ENCODE data around the gene ZNF286A.
"Not testable (repeated sequence)": the region's sequence is repeated elsewhere in the genome, so short reads cannot be mapped to it uniquely, and the experiment has no call there.

ZNF286A gene

DNA sequence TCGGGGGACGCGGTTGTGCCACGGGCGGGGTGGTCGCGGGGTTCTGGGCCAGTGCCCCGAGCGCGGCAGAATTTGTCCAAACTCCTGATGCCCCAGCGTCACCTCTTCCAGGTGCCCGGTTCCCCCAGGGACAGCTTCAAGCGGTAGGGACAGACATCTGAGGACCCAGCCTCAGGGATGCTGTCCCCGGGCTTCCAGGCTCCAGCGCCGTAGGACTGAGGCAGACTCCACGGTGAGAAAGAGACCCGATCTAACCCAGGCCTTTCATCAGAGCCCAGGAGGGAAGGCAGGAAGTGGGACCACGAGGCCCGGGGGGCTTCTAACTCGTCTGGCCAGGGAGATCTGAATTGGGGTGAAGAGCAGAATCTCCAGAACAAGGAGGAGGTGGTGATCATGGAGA, 385 bp downstream of the ZNF286A start:
- not testable (repeated sequence) for DNase-seq

DNA sequence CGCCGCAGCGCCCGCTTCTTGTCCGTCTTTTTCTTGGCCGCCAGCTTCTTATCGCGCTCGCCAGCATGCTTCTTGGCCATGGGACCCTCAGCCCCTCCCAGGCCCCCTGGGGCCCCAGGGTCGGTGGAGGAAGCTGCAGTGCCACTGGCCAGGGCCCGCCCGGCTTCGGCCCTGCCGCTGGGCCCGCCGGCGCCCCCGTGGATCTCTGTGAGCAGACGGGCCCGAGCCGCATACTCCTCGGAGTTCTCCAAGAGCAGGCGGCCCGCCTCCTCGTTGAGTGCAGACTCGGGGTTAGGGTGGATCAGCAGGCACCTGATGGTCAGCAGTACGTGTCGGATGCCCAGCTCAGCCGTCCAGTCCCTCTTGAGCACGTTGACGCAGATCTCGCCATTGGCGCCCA, 4.7 kb downstream of the ZNF286A start:
- DNase-seq, result not testable (repeated sequence)

DNA sequence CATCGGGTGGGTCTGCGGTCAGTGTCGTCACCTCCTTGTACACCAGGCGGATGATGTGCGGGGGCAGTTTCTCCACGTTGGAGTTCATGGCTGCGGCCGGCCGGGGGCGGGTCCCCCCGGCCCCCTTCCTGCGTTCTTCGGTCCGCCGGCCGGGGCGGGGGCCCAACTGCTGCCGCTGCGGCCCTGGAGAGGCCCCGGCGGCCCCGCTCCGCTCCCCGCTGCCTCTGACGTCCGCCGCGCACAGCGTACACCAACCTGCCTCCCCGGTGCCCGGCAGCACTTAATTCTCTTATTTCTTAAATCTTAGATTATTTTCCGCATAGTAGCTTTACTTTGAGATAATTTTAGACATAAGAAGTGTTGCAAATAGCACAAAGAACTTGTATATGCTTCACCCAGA, 5.3 kb downstream of the ZNF286A start:
- DNase-seq, result not testable (repeated sequence)

DNA sequence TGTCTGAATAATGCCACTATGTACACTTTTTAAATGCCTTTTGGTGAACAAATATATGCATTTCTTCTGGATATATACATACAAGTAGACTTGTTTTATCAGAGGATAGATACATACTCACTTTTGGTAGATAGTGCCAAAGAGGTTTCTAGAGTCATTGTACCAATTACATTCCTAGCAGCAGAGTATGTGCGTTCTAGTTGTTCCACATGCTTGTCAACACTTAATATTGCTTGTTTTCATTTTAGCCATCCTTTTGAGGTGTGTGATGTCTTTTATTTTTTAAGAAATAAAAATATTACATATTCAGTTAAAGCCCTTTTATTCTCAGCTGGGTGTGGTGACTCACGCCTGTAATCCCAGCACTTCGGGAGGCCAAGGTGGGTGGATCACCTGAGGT, 9.3 kb downstream of the ZNF286A start:
- DNase-seq, result not testable (repeated sequence)

DNA sequence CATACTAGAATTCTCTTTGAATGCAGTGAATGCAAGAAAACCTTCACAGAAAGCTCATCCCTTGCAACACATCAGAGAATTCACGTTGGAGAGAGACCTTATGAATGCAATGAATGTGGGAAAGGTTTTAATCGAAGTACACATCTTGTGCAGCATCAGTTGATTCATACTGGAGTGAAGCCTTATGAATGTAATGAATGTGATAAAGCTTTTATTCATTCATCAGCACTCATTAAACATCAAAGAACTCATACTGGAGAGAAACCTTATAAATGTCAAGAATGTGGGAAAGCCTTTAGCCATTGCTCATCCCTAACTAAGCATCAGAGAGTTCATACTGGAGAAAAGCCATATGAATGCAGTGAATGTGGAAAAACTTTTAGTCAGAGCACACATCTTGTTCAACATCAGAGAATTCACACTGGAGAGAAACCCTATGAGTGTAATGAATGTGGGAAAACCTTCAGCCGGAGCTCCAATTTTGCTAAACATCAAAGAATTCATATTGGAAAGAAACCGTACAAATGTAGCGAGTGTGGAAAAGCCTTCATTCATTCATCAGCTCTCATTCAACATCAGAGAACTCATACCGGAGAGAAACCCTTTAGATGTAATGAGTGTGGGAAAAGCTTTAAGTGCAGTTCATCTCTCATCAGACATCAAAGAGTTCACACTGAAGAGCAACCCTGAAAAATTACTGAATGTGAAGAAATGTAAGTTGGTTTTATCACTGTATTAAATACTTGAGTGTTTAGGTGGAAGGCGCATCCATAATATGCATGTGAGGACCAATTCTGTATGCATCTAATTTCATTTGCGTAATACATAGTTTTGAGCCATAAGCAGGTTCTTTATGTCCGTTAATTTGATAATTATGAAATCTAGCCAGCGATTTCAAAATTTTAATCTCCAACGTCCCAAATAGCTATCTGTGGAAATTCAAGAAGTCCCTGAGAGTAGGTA, 17.3 kb downstream of the ZNF286A start:
- not testable (repeated sequence) for DNase-seq

DNA sequence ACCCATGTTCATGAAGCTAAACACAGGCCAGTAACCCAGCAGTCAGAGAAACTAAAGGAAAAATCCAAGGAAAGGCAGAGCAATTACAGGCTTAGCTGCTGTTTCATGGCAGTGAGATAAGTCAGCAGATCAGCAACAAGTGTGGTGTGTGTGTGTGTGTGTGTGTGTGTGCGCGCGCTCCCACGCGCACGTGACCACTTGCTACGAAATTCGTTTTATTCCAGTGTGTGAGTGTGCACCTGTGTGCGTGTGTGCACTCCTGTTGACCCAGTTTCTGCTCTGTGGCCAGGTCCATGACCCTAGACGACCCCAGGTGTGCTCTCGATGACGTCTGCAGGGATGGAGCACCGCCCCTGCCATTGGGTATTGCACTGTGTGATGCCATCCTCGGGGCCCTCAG, 31.0 kb downstream of the ZNF286A start:
- DNase-seq, result not testable (repeated sequence)

DNA sequence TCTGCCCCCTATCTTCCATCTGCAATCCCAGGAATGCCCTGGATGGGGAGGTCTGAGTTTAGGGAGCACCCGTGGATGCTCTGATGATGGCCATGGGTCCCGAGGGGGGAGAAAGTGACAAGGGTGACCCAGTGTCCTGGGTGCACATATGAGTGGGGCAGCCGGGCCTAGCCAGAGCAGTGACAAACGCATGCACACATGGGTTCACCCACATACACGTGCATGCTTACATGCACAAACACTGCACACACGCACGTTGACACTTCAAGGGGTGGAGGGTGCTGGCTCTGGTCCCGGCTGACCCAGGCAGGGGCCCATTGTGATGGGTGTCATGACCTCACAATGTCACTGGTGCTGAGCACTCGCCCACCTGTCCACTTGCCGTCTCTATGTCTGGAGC, 32.3 kb downstream of the ZNF286A start, which contains the start of gene TBC1D26:
TSS of gene TBC1D26 (plus strand) at position 384 of the 400 bp plus-strand sequence. CDS start 3,066 bp downstream, outside the sequence.
- not testable (repeated sequence) for DNase-seq

DNA sequence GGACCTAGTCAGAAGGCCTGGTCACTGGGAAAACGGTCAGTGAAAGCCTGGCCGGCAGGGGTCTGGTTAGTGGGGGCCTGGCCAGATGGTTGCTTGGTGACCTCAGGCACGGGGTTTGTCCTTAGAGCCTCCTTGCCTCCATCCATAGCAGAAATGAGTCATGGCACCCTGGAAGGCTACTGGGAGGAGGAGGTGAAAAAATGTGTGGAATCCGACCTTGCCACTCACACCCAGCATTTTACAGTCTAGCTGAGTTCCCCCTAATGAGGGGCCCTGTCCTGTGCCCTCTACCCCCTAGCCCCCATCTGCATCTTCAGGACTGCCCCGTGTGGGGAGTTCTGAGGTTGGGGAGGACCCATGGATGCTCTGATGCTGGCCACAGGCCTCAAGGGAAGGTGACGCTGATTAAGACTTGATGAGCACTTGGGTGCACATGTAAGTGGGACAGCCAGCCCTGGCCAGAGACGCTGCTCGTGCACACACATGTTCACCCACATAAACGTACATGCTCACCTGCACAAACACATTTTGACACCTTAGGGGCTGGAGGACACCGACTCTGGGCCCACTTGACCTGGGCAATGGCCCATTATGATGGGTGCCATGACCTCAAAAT, 33.7 kb downstream of the ZNF286A start:
- DNase-seq, result not testable (repeated sequence)

DNA sequence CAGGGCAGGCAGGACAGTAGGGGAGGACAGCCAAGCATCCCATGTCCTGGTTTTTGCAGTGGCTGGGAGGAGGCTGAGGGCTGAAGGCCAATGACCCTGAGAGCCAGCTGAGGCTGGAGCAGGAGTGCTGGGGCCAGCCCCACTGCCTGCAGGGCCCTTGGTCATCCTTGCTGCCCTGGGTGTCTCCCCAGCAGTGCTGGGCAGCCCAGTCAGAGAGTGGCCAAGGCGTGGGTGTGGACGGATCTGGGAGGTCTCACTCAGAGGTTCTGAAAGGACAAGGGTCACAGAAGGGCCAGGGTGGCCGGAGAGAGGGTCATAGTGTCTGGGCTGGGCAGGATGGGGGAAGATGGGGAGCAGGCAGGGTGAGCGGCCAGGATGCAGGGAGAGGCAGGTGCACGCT, 37.0 kb downstream of the ZNF286A start:
- not testable (repeated sequence) for DNase-seq

DNA sequence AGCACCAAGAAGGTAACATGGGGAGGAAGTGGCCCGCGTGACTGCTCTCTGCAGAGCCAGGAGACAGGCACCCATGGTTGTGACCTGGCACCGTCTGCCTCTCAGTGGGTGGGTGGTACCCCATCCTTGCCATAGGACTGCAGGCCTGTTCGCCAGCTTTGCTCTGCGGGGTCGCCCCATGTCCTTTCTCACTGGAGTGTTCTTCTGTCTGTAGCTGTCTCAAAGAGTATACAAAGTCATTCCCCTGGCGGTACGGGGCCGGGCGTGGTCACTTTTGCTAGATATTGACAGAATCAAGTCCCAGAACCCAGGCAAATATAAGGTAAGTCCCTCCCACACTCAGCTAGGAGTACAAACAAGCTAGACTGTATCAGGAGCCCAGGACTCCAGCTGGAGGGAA, 38.5 kb downstream of the ZNF286A start:
- no peak for DNase-seq

DNA sequence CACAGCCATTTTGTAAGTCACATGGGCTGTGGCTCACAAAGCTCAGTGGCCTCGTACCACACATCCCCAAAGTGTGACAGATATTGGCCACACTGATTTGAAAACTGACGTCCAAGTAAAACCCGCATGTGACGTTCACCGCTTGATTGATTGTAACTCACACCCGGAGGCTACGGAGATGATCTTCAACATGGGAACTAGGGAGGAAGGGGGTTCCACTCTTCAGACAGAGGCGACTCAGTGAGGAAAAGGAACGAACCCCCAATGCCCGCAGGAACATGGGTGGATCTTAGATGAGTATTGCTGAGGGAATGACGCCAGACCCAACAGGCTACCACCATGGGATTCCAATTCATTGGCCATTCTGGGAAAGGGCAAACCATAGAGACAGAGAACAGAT, 39.7 kb downstream of the ZNF286A start:
- DNase-seq, result not testable (repeated sequence)

DNA sequence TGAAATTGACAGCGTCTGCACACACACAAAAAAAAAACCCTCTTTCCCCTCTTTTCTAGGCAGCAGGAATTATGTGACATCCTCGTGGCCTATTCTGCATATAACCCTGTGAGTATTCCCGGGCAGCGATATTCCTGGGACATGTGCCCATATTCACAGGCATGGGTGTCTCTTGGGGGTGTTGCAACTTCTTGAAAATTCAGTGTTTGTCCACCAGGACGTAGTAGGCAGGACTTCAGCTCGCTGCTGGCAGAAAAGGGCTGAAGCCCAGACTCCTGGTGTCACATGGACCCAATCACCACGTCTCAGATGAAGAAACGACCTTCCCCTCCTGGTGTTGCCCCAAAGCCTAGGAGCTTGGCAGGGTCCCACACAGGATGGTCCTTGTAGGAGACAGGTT, 40.5 kb downstream of the ZNF286A start:
- DNase-seq, result not testable (repeated sequence)

DNA sequence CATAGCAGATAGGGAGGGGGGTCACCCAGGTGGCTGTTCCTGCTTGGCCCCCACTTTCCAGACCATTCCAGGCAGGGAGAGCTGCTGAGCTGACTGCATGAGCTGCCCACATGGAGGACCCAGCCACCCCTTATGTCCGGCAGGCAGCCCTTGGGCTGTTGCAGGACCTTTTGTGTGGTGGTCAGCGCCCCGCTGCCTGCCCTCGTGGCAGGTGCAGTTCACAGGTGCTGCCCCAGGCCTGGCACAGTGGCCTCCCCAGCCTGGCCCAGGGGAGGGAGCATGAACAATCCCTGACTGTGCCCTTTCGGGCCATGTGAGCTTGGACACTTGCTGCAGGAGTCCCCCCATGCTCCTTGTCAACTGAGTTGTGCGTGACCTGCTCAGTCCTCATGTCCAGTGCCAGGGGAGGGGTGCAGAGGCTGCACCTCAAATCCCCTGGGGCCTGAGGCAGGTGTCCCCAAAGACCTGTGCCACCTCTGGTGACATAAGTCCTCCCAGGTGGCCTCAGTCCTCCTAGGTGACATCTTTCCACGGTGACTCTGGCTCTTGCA, 41.1 kb downstream of the ZNF286A start:
- no peak for DNase-seq

DNA sequence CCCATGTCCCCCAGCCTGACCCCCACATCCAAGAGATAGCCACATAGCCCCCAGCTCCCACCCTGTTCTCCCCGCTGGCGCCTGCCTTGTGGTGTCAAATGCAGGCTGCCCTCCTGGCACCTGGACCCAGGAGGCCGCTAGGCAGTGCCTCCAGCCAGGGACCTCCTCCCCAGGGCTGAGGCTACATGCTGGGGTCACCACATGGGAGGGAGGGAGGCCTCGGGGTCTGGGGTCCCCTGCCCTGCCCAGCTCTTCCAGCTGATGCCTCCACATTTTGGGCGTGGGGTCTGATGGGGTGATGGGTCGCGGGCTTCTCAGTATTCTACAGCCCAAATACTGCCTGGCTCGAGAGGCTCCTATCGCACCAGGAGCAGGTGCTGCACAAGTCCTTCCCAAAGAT, 42.1 kb downstream of the ZNF286A start:
- DNase-seq, result no peak

DNA sequence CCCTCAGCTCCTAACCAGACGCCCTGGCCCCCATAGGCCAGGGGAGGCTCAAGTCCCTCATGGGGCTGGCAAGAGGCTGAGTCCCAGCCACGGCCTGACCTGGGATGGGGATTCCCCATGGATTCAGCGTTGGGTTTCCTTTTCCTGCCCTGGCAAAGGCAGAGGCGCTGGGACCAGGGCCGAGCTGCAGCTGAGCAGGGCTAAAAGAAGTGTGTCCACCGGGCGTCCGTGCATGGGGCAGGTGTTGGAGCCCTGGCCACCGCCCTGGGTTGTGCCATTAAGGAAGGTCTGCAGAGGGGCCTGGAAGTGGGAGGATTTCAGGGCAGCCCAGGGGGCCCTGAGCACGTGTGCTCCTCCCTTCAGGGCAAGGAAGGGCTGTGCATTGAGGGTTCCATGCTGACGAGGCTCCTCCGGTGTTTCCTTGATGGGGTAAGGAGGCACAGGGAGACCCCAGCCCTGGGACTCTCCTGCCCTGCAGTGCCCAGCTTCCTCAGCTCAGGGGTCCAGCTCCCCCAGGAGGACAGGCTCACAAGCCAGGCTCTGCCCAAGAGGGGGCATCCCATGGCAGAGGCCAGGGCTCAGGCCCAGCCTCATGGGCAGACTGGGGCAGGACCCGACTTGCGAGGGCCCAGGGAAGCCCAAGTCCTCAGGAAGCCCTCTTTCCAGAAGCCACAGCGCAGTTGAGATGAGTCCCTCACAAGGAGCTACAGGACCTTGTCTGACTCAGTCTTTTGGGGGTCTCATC, 42.7 kb downstream of the ZNF286A start:
- DNase-seq, result no peak

DNA sequence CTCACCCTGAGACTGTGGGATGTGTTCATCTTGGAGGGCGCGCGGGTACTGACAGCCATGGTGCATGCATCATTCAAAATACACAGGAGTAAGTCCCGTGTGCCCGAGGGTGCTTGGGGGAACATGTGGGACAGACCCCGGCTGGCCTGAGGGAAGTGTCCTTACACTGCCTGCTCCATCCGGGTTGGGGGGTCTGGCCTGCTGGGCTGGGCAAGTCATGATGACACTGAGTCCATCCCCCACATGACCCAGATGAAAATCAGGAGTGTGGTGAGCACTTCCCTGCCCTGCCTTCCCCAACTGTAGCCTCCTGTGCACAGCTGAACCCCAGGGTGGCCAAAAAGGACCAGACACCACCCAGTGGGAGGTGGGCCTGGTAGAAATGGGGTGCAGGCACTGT, 43.4 kb downstream of the ZNF286A start:
- no peak for DNase-seq

DNA sequence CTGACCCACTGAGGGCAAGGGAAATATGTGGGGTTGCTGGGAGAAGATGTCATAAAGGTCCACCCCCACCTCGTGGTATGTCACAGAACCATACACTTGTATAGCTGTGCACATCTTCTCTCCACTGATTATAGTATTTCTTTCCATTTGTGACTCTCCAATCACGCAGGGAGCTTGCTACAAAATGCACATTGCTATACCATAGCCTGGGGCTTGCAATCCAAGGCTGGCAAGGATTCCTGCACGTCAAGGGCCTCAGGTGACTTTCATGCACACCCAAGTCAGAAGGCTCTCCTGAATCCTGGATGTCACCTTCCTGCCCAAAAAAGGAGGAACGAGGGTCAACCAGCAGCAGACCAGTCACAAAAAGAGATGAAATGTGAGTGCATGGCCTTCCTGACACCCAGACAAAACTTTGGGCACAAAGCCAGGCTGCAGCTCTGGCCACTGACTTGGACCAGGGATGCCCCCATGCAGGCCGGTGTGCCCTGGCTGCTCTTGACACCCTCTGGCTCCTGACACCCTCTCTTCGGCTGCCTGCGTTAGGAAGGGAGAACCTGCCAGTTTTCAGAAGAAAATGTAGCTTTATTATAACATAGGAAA, 44.6 kb downstream of the ZNF286A start:
- no peak for DNase-seq

DNA sequence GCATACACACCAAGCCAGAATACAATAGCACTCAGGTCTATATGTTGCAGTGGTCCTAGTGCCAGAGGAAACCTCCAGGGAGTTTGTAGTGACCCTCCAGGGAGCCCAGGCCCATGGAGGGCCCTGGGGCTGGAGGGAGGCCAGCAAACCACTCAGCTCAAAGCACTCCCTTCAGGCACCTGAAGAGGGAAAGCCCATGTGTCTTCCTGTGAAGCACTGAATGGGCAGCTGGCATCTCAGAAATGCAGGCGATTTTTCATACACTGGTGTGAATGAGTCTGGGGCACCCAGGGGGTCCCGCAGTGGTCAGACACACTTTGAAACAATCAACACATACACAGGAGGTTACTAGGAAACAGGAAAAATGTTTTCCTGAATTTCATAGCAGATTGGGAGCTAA, 45.3 kb downstream of the ZNF286A start:
- DNase-seq, result no peak

DNA sequence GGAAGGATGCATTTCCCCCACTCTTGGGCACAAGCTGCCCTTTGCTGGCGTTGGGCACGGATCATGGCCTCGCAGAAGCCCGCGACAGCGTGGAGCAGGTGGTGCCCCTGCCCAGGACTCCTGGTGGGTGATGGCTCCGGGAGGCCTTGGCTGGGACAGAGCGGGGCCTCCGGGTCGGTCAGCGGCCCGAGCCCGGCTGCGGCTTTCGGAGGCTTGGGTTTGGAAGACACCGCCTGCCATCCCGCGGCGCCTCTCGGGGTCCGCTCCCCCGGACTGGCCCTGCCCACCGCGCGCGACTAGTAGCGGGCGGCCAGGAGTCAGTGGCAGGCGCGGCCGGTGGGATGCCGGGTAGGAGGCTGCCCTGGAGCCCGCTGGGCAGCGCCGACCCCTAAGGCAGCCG, 49.9 kb downstream of the ZNF286A start:
- DNase-seq, result not testable (repeated sequence)

DNA sequence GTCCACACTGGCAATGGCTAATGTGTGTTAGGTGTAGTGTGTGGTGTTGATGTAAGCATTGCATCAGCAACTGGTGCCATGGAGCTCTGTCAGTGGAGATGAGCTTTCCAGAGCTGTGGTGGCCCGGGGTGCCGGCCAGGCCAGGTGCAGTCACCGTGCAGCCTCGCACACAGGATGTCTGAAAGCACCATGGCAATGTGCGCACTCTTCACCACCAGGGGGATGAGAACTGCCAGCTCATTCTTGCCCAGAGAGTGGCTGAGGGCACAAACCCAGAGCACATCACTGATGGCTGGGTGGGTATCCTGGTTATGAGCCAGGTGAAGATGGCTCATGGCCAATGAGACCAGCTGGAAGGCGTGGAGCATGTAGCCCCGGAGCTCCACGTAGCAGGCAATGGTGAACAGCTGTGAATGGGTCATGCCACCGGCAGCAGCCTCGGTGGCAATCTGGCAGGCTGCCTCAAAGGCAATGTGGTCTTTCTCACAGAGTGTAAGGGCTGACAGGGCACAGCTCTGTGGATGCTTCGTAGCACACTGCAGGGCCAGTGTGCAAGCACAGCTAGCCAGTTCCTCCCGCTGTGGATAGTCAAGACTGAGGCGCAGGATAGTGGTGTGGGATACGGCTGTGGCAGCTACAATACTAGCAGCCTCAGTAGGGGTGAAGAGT, 69.4 kb downstream of the ZNF286A start:
- DNase-seq, result not testable (repeated sequence)
